Activated T-cell treated with anti-CD3 and anti-CD28 coated beads, Interleukin-2, amount 50 U/mL, for 1 hour (primary cell): ENCODE results near the gene HSFX2.
"Not testable (repeated sequence)": the region's sequence is repeated elsewhere in the genome, so short reads cannot be mapped to it uniquely, and the experiment has no call there.

Experiments
- DNase-seq: peaks from one replicate; pipeline ENCODE4 v3.0.0-alpha.2; 2020

HSFX2 gene

DNA sequence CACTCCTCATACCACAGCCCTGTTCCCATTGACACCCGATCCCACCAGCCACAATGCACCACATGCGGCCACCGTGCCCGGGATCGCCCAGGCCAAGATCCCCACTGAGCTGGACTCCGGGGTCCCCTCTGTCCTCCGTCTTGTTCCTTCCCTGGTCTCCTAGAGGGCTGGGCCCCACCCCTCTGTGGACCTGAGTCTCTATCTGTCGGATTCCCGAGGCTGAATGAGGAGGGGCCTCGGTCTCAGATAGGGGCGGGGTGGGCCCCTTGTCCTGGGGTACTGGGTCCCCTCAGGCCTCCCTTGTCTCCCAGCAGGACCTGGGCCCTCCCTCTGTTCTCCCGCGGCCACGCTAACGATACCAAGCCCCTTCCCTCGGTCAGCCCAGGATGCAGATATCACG is 9.5 kb downstream of the HSFX2 start:
- not testable (repeated sequence) for DNase-seq

DNA sequence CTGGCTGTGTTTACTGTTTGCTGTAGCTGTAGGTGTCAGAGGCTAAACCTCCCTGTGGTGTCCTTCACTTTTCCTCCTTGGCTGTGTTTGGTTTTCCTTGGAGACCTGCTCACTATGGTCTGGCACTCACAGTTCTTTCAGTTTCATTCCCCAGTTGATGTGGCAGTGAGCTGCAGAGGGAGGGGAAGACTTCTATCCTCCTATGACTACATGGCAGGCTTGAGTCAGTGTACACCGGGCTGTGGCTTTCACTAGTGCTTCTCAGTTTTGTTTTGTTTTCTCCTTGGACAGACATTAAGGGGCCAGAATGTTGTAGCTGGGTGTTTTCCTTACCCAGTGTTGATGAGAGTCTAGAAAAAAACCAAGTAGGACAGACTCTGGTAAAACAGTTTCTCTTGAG is 21.7 kb downstream of the HSFX2 start:
- DNase-seq: not testable (repeated sequence)

DNA sequence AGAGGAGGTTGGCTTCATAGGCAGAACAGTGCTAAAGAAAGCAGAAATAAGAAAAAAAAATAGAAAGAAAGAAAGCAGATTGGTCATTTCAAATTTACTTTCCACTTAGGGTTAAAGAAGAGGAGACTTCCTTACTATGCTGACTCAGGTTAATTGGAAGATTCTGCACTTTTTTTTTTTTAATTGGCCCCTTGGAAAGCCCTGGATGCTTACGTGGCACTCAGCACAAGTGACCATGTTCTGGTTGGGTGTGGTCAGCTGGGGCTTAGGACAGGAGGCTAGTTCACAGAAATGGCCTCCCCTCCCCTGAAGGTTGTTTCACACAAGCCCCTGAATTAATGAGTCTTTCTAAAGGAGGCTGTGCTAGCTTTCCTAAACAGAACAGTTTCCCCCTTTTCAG is 22.4 kb downstream of the HSFX2 start:
- no peak for DNase-seq

DNA sequence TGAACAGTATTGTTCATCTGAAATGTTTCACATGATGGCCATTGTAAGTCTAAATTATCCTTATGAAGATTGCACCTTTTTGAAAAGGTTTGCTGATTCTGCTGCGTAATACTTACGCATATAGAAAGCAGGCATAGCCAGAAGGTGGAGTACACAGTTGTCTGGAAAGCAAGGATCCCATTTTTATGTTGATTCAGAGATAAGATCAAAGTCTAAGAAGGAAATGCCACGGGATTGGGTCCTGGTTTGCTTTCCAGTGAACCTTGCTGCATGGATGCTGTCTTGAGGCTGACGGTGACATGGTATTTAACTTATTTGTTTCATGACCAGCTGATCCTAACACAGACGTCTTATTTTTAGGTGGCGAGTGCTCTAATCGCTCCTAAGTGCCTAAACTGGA is 23.3 kb downstream of the HSFX2 start:
- DNase-seq: no peak

DNA sequence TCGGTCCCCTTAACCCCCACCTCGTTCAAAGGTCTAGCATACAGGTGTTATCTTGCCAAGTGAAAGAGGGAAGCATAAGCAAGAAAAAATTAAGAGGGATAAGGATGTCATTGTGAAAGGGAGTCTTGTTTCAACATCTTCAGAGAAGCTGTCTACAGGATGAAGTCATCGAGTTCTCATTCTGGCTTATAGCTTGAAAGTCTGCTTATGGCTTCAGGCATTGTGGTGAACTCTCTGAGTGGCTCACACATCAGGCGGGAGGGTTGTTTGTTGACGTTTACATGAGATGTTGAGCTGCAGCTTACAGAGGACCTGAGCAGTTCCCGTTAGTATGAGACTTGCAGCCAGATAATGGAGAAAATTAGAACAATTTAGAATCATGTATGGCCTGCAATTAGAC is 24.4 kb downstream of the HSFX2 start:
- DNase-seq: no peak

DNA sequence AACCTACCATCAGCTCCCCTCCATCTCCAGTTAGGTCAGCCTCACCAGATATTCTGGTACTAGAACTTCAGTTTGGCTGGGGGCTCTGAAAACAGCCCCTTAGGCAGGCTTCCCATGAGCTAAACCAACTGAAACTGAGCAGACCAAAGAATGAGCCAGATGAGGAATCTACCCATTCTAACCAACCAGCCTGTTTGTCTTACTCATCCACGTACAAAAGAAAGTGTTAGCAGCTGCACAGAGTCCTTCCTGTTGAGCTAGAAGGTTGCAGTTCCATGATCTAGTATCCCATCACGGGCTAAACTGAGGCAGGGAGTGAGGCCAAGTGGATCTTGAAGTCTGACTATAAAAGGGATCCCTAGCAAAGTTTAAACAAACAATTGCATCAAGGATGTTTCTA is 25.3 kb downstream of the HSFX2 start:
- DNase-seq: no peak

DNA sequence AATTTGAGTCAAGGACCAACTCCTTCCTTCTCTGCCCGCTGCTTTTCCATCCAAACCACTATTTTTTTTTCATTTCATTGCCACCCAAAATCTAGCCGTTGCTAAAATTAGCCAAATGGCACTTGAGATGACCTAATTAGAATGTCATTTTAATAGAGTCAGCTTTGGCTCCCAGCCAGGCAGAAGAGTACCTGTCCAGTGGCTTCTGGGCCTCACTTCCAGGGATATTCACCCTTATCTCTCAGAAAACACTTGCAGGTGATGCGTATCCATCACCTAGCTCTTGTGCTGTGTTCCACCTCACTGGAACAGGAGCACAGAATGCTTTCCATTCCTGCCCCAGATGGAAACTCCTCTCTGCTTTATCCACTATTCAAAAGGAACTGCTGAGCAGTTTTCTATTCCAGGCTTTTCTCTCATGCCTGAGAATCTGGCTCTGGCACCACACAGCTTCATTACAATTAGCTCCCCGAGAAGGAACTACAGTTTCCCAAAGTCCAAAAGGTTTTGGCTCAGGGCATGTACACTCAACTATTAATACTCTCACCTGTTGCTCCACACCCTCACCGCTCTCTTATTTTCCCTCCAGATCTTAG is 26.3 kb downstream of the HSFX2 start:
- no peak for DNase-seq

DNA sequence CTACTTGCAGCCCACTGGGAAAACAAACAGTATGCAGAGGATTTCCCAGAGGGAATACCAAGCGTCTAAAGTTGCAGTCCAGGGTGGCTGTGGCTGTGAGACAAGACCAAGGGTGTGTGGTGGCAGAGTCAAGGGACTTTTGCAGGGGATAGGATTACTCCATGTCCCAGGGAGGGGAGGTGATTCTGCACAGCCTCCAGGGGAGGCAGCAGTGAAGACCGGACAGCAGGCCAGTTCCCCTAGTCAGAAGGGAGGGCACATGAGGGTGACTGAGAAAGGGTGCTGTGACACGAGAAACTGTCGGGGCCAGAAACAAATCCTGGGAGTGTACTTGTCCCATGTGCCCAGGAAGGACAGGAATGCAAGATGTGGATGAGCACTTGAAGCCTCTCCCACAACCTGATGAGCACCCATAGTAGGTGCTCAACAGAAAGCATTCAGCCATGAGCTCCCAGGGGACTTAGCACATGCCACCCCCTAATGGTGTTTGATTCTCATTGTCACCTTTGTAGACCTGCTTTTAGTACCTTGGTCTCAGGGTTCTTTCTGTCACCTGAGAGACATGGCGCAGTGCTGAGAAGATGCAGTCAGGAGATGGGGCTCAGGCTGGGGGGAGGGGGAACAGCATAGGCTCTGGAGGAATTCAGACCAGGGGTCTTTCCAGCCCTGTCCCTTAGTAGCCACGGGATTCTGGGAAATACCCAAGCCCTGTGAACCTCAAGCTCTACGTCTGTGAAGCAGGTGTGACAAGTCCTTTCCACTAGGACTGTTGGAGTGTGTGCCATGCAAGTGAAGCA is 27.3 kb downstream of the HSFX2 start:
- no peak for DNase-seq

DNA sequence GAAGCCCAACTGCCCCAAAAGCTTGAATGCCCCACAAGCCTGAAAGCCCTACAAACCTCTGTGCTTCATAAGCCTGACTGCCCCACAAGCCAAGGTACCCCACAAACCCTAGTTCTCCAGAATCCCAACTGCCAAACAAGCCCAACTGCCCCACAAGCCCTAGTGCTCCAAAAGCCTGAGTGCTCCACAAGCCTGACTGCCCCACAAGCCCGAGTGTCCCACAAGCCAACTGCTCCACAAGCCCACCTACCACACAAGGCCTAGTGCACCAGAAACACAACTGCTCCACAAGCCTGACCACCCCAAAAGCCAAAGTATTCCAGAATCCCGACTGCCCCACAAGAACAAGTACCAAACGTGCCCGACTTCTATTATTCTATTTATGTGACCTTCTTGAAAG is 31.8 kb downstream of the HSFX2 start:
- no peak for DNase-seq

DNA sequence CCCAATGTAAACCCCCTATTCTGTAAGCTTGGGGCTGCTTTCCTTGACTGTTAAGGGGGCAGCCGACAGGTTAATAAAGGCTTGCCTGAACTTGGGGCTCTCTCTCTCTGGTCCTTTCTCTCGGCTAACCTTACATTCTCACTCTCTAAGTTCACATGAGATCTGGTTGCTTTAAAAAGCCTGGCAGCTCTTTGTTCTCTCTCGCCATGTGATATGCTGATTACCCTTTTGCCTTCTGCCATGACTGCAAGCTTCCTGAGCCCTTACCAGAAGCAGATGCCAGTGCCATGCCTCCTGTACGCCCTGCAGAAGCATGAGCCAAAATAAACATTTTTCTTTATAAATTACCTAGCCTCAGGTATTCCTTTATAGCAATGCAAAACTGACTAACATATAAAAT is 39.9 kb downstream of the HSFX2 start:
- not testable (repeated sequence) for DNase-seq

DNA sequence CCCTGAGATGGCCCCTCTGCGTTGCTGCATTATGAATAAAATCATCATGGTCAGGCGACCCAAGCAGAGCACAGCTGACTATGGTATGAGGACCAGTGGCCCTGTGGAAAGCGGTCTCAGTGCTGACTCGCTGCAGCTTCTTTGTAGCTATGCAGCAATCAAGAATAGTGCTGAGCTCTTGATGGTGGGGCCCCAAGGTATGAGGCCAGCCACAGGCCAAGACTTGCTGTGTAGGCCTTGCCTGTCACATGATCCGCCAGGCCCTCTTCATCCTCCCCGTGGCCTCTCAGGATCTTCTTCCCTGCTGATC is 43.2 kb downstream of the HSFX2 start:
- DNase-seq: not testable (repeated sequence)

DNA sequence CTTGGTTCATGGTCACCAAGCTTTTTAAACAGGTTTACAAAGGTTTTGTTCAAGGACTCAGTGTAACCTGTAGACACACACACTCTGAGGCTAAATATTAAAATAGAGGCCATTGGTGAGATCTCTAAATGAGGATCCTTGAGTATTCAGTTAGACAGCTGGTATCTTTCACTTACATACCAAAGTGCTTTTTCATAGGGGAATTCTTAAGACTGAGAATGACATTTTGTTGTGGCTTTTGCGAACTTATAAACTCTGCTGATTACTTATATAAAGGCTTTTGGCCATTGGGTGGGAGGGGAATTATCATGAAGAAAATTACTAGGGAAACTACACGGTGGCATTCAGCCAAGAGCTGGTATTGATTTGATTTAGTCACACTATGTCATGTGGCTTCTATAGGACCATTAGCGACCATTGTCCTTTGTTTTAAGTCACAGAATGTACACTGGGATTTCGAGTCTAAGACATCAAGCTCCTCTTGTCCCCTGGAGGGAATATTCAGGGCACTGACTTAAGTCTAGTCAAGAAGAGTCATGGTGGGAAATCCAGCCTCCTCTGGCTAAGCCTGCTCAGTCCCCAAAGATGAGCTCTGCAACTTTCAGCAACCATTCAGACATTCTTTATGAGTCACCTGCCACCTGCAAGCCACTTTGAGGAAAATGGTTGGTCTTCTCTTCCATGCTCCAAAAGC is 43.7 kb downstream of the HSFX2 start:
- DNase-seq: not testable (repeated sequence)

DNA sequence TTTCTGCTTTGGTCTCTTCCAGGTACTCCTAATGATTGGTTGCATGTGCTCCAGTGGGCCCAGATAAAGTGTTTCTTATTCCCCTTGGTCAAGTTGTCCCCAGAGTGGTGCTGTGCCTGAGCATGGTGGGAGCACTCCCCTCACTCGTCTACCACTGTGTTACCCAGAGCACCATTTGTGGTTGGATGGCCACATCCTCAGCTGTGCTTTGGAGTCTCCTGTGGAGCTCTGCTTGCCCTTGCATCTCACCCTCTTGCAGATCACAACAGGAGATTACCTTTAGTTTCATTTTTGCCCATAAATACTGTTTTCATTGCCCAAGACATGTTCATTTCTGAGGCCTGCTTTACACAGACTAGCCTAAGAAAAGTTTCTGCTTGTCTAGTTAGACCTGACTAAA is 44.7 kb downstream of the HSFX2 start:
- DNase-seq: not testable (repeated sequence)

DNA sequence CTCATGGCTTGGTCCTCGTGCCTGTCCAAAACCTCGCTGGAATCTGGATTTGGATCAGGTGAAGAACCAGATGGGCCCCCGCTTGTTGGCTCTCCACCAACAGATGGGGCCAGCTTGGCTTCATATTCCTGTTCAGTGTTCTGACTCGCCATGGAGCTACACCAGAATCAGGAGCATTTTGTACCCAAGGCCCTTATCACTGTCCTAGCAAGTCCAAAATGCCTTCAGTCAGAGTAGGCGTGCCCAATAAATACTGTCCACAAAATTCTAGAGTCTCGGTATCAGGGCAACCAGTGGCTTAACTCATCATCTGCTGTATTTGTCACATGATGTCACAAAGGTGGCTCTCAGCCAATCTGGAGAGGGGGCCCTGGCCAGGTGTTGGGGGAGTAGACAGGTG is 45.4 kb downstream of the HSFX2 start, which contains the start of gene HSFX3:
TSS of gene HSFX3 (minus strand) at position 224 of the 400 bp plus-strand sequence. CDS start at position 152, 72 bp downstream.
- DNase-seq: not testable (repeated sequence)

DNA sequence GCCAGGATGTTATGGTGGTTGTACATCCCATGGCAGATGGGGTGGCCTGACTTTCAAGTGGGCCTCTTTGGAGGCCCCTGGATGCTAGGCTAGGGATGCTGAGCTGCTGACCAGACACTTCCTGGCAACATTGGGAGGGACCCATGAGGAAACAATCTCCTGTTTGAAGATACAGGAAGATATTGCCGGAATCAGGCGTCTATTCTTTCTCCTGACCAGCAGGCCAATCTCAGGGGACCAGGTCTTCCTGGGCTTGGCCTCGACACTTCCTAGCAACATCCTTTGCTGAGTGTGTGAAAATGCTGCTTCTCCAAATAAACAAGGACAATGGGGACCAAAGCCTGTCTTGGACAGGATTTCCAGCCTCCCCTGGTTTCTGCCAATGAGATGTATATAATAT is 47.3 kb downstream of the HSFX2 start:
- not testable (repeated sequence) for DNase-seq

DNA sequence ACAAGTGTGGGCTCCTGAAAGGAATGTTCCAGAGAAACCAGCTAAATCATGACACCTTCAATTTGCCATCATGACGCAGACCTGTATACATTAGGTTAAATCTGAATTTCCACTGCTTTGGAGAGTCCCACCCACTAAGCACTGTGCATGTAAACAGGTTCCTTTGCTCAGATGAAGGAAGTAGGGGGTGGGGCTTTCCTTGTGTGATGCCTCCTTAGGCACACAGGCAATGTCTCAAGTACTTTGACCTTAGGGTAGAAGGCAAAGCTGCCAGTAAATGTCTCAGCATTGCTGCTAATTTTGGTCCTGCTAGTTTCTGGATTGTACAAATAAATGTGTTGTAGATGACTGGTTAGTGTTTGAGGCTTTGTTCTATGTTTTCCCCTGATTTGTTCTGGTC is 48.2 kb downstream of the HSFX2 start:
- DNase-seq: not testable (repeated sequence)

DNA sequence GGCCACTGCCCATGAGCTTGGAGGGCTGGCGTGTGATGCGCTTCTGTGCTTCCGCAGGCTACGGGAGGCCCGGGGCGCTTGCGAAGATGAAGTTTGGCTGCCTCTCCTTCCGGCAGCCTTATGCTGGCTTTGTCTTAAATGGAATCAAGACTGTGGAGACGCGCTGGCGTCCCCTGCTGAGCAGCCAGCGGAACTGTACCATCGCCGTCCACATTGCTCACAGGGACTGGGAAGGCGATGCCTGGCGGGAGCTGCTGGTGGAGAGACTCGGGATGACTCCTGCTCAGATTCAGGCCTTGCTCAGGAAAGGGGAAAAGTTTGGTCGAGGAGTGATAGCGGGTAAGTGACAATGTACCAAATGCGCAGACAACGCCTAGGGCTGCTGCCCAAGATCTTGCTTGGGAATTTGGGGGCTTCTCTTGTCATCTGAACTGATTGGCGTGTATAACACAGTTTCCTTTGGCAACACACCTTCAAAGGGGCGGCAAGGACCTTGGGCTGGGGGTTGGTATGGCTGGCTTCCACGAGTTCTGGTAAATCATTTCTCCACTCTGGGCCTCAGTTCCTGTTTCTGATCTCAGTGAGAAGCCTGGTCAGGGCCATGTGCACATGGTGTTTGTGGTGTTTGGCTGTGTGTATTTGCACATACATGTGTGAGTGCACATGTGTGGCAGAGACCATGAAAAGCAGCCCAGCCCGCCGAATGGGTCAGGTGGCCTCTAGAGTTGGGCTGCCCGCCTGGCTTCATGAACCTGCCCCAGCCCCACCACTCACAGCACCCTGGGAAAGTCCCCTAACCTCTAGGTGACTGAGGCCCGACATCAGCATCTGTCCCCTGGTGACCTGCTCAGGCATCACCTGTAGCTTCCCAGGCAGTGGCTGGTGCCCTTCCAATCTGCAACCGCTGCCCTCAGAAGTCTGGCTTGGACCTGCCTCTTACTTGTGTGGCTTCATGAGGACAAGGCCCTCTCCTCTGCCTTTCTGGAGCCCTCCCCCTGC is 49.3 kb downstream of the HSFX2 start:
- DNase-seq: peak; percentile 41
